Stimulated activated CD4-positive, alpha-beta T cell treated with anti-CD3 and anti-CD28 coated beads, Interleukin-15, amount 100 ng/mL, for 24 hours (primary cell): ENCODE results near the gene RBMS1.

ENCODE experiments used
- DNase-seq: peaks from one replicate; pipeline ENCODE4 v3.0.0-alpha.2; 2020

RBMS1 gene

DNA sequence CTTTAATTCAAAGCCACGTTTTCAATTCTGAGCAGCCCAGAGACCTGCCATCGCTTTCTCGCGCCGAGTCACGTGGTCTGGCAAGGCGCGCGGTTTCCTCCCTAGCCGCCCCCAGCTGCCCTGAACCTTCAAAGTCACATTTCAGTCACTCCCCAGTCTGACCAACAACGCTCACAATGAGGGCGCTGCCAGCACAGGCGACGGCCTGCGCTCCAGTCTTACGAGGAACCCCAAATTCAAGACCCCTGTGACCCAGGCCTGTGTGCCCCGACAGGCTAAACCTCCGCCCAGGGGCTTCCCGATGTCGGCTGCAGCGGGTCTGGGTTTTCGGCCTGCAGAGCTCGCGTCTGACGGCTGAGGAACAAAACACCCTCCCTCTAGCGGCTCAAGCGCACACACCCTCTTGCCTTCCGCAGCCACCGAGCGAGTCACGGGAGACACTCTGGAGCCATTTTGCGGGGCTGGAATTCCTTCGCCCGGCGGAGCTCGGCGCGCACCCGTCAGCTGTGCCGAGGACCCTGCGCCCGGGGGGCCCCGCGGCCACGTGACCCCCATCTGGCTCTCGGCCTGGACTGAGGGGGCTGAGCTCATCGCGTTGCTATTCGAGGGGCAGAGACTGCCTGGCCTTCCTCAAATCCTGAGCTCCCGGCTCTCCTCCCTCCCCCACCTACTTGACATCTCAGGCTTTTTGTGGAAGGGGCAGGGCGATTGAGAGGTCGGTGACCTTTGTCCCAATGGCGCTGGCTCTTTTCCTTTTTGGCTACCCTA, 223.6 kb downstream of the RBMS1 start:
- DNase-seq = peak; percentile 76

DNA sequence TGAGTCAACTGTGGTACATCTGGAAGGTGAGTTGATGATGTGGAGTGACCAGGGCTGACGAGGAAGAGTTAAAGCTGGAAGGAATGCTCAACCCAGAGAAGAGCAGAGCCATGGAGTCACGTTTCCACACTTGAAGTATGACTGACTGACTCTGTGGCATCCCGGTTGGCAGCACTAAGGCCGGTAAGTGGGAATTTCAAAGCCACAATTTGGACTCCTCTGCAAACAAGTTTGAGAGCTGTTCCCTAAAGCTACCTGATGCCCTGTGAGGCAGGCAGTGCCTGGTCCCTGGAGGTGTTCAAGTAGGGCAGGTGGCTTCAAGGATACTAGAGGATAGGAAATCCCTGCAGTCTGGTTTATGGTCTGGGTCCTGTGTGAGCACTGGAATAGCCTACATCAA, 224.2 kb downstream of the RBMS1 start:
- DNase-seq = no peak

DNA sequence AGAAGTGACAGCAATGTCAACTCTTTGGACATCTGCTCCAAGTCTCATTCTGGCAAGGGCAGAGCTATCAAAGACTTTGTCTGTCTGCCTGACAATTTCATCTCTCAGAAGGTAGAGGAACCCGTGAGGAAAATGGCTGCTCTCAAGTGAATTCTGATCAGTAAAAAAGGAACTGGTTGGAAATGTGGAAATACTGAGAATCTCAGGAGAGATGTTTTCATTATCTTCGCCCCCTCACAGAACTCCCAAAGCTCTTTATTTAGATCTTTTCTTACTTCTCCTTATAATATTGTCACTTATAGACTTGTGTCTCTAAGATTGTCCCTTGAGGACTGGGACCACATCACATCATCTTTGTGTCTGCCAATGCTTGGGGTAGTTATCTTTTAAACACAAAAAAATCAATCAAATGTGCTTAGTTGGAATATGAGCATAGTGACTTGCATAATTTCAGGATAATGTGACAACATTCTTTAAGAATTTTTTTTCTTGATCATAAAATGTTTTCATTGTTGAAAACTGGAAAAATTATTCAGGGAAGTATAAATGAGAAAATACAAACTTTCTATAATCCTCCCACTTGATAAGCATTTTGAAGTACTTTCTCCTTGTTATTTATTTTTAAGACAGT, 225.3 kb downstream of the RBMS1 start:
- no peak for DNase-seq

DNA sequence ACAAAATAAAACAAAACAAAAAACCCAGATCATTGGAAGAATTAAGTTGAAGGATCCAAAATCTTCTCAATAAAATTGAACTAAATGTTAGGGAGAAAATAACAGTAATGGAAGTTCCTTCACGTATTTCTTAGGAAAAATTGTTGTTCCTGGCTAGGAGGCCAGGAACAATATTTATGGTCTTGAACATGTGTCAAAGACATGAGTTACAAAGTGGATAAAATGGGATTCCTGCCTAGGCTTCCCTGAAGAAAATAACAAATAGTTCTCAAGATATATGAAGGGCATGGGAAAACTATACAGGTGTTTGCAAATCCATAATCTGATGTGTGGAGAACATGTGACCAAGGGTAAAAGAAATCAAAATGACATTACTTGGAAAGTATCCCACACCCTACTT, 225.9 kb downstream of the RBMS1 start:
- DNase-seq = no peak

DNA sequence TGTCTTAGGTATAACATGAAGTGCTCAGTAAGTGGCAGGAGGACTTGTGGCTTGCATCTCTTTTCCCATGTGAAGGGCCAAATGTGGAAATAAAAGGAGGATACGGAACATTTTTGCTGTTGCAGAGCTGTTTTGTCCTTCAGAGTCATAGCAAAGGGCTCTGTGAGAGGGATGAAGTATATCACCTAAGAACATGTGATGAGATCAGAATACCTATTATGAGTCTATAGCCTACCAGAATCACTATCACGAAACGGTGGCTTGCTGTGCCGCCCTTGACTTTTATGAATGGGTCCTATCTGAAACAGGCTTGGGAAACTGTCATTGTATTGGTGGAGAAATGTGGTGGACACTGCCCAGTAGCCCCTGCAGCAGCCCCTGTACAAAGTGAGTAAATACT, 226.6 kb downstream of the RBMS1 start:
- DNase-seq = no peak

DNA sequence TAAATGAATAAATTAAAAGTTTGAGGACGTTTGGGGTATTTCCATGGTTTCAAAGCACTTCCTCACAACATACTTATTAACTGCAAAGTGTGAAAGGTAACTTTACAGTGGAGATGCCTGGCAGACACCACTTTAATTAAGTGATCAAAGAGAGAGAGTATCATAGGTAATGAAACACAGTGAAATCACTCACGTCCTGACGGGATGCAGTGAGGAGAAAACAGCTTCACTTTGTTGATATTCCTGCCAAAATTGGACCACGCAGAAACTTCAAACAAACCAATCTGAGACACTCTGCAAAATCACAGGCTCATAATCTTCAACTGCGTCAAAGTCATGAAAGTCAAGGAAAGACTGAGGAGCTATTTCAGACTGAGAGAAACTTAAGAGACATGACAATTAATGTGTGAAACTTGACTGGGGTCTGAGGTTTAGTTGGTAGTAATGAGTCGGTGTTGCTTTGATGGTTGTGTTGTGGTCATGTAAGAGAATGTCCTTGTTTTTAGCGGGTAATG, 227.5 kb downstream of the RBMS1 start:
- DNase-seq = no peak

DNA sequence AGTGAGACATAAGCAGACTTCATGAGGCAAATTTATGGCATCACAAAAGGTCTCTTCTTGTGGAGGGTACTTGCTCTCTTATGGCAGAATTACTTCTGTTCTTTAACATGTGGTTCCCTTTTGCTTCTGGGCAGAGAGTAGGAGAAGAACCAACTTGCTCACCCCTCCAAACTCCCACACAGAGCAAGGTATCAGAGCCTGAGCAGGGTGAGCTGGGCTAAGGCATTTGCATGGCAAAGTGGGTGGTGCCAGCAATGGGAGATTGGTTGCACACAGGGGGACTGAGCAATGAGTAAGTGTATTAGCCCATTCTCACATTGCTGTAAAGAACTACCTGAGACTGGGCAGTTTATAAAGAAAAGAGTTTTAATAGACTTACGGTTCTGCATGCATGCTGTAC, 229.3 kb downstream of the RBMS1 start:
- DNase-seq = no peak

DNA sequence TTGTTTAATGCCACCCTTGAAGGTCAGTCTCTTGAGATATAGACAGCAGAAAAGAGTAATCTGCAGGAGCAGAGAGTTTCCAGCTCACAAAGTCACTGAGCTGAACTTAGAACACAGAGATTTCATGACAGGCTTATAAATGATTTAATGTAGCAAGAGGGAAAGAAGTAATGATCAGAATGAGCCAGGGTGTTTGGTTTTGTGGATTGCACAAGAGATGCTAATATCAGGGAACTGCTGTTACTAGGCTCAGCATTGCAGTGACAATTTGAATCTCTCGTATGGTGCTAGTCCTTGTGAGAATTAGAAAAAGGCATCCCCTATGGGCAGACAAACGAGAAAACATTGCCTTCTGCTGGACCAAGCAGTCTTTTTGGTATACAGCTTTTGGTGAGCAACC, 231.9 kb downstream of the RBMS1 start:
- no peak for DNase-seq

DNA sequence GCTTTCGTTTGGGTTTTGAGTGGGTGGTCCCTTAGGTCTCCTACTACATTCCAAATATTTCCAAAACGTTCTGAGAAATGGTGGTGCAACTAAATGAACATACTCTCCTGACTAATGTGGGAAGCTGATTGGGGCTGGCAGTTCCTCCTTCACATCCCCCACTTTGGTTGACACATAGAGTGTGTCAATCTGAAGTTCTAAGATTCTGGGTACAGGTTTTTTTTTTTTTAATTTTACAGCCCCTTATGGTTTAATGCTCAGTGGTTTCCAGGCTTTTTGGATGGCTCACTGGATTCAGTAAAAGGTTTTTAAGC, 235.2 kb downstream of the RBMS1 start:
- no peak for DNase-seq

DNA sequence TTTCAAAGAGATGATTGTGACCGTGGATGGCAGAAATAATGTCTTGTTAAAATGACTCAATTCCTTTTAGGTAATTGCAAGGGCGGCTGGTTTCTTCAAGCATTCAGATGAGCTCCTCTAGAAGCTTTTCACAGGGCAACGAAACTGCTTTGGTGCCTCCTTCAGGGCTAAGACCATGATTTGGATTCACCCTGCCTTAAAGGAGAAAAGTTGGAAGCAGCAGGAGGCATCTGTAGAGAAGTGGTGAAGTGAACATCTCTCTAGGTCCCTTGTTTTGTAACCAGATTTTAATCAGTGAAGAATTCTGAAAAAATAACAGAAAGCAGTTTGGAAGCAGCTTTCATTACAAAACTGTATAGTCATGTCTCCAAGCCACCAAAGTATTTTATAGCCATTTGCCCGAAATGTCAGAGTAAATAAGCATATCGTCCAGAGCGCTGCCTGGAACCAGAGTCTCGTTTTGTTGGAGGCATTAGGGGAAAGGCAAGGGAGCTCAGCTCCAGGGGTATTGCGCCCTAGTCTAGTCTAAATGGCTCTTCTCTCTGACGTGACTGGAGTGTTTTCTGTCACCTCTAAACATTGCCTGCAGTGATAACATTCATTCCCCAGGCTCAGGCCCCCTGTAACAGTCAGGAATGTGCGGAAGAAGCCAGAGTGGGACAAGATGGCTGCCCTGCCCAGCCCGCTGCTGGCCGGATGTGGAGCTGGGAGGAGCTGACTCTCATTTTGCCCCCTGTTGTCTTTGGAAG, 235.7 kb downstream of the RBMS1 start:
- DNase-seq = no peak

DNA sequence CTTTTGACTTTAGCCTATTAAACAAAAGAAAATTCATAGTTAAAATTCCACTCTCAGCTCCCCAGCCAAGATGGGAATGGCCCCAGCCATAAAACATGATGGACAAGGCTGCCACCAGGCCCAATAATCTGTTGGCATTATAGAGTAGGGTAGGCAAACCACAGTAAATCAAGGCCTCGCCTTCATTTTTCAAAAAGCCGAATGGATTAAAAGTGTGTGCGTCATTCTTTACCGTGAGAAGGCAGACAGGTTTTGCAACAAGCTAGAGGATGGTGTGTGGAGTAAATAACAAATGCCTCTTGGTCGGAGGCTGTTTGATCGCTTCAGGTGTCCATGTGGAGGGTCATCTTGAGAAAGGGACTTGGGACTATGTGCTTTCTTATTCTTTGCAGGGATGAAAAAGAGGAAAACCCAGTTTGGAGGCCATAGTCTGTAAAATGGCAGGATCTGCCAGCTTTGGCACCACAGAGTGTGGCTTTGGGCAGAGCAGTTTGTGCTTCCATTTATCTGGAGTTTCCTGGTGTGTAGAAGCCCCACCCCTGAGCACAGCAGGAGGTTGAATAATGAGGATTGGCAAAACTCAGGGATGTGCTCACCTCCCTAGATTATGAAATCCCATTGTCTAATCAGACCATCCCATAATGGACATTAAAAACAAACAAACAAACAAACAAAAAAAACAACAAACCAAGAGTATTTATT, 236.4 kb downstream of the RBMS1 start:
- no peak for DNase-seq

DNA sequence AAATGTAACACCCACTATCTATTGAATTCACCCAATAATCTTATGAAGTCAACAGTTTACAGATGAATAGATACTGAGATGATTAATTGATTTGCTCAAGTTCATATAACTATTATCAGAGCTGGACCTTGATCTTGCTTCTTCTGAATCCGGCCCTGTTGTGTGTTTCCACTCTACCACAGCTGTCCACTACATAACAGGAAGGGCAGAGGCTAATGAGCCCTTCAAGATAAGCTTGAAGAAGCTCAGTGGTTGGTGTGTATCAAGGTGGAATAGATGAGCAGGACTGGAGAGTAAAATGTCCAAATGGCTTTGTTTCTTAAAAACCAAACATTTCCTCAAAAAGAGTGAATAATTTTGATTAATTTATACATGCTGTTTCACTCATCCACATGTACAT, 237.1 kb downstream of the RBMS1 start:
- DNase-seq = no peak

DNA sequence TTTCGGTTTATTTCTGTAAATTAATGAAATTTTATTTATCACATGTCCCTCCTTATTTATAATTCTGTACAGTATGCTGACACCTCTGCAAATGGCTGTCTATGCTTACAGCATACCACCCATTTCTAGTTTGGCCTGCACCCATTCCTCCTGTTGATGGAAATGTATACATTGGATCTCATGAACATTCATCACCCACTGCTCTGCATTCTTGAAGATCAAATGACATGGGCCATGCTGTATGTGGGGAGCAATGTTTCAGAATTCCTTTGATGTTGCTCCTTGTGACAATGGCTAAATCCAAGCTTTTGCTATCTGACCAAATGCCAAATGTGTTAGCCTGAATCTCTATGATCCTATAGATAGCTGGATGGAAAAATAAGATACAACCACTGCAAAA, 238.2 kb downstream of the RBMS1 start:
- no peak for DNase-seq

DNA sequence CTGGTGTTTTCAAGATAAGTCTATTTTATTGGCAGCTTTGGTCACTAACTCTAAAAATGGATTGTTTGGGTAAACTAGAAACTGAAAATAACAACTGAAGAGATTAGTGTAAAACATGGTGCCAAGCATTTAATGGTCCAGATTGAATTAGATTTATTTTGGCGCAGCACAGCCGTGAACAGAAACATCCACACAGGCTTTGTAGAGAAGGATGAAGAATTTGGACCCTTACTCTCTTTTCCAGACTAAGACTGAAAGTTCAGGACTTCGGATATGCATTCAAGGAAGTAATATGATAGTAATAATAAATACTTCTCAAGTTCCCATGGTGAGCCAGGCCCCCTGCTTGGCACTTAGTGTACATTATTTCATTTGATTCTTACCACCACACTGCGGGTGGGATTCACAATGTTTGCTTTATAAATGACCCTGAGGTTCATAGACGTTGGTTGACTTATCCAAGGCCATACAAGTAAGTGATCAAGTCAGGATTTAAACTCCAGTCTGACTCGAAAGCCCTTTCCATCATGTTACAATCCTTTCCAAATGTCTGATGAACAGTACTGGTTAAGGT, 239.3 kb downstream of the RBMS1 start:
- DNase-seq = no peak

DNA sequence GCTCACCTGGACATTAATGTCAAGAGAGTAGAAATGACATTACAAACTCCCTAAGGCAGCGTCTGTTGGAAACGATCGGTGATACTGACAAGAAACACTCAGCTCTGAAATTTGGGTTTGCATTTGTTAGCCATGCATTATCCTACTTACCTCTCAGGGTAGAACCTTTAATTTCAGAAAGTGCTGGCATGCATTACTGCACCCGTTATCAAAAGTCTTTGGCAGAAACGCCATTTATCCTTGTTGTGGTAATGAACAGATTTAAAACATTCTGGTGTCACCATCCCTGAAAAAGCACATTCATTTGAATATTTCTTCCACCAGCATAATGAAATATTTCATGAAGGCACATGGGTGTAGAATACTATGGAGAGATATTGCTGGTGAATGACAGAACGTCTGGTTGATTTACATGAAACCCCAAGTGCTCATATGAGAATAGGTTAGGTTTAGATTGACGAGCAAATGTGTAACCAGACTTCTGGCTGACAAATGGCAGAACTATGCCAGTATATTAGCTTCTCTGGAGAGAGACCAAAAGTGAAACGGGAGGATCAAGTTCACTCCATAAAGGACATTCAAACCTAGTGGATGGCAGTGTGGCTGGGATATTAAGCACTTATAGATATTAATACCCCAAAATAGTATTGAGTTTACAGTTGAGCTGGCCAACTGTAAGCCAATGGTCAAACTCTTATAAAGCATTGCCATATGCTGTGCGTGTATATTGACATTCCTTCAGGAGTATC, 240.0 kb downstream of the RBMS1 start:
- no peak for DNase-seq

DNA sequence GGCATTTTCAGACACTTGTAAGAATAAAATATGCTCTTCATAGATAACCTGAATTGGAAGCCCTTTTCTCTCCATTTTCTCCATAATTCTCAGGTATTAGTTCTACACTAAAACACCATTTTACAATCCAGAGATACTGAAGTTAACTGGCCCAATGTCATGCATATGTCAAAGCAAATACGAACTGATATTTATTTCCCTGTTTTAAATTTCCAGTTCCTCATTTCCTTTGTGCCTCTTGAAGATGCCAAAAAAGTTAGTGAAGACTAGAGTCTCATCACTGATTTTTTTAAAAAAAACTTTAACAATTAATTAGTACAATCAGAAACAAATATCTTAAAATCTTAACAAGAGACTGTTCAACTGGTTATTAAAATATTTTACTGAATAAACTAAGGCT, 240.7 kb downstream of the RBMS1 start:
- DNase-seq = no peak

DNA sequence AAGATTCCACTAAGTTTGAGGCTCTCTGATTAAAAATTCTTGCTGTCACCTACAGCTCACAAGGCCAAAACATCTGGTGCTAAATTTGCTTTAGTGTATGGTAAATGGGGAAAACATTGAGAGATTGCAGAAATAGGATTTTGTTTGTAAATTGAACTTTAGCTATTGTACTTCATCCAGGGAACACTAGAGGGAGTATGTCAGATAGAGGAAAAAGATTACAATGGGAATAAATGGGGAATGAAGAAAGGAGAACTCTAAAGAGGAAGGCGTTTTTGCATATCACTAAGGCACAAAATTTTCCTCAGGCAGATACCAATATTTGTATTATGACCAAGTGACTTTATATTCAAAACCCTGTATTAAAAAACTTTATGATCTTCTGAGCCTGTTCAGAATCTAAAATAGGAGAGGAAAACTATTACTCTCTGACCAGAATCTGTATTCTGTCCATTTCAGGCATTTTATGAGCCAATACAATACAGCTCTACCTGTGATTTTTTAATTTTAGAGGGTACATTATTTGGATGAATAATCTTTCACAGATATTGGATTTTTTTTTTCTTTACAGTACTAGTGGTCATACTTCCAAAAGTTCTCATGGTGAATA, 241.2 kb downstream of the RBMS1 start:
- DNase-seq = no peak

DNA sequence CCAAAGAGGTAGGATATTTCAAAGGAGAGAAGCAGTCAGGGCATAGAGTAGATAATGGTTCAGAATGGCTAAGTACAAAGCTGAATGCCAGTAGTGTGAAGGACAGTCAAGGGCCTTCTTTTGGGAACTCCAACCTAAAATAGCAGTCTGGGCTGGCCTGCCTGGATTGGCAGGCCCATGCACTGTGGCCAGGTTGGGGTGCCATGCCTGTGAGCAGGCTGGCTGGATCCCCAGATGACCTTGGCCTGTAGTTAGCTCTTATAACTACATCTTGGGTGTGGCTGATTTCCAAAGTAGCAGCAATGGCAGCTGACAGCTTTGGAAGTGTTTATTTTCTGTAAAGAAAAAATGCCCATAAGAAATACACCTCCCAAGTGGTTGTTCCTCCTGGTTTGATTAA, 242.0 kb downstream of the RBMS1 start:
- no peak for DNase-seq

DNA sequence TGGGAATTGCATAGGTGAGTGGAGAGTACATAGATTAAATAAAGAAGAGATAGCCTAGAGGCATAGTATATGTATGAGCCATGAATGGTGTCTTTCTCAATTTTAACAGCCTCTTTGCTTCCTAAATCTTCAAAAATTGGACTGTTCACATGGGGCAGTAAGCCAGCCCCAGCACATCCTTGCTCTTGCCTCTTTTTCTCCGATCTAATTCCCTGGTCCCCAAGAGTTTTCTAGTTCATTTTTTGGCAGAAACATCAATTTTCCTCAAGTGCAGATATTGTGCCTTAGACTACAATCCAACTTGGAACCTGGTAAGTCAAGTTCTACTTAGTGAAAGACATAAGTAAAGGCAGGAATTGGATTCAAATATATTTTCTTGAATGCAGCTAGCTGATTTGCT, 243.7 kb downstream of the RBMS1 start:
- no peak for DNase-seq

DNA sequence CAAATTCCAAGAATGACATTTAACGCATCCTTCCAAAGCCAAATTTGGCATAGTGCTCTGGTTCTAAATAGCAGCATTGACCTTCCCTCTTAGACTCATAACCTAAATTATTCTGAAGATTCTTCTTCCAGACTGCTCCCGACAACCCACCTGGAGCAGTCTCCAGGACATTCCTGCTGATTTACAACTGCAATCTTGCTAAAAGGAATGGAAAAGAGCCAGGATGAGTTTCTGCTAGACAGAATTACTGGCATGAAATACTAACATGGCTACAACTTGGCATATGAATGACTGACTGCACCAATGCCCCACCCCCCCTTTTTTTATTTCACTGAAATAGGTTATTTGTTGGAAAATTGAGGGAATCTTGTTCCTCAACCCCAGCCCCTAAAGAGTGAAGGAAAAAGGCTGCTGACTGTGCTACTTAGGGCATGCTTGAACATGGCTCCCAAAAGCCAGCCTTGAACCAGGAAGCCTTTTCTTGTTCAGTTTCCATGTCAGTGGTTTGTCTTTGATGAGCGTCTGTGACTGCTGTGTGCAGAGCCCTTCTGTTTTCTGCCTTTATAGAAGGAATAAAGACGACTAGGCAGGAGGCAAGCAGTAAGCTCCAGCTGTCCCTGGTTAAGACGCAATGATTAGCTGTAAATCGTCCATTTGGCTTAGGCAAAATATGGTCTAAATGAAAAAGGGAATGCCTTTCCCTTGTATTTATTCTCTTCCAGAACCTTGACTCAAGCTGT, 246.1 kb downstream of the RBMS1 start:
- DNase-seq = no peak

DNA sequence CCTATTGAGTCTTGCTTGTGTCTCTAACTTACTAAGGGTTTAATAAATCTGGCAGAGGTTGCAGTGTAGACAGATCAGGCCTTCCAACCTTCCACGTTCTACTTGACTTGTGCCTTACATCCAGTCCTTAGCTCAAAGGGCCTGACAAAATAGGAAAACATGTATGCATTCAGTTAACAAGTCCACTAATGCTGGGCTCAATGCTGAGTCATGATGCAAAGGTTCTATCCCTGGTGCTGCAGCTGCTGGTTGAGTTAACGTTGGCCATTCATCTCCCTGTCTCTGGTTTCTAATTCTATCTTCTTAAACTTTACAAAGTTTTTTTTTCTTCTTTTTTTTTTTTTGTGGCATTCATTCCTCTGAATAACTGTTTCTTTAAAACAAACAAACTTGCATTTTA, 247.3 kb downstream of the RBMS1 start:
- no peak for DNase-seq
